Mesothelial cell of epicardium (in vitro differentiated cells): Measurements from ENCODE around the gene TMUB1. TPM values are rescaled to one million over a fixed set of nuclear protein-coding genes. Genes with fewer than 3 reads are reported as not detected.
"Not testable (repeated sequence)": the region's sequence is repeated elsewhere in the genome, so short reads cannot be mapped to it uniquely, and the experiment has no call there.

Experiments used
- DNase-seq, 2 experiments: peaks; one replicate each; pipeline ENCODE4 v3.0.0; 2021; ENCODE audit warnings: low spot score in 2 of 2; ENCODE audit not compliant: unreplicated experiment in 2 of 2
- H3K27ac Mint-ChIP-seq: 2 replicates; pipeline ENCODE4 v1.8.0; 2021; ENCODE audit warnings: mixed read lengths
- H3K27me3 Mint-ChIP-seq: 2 replicates; pipeline ENCODE4 v1.8.0; 2021; ENCODE audit warnings: low read depth, mixed read lengths
- H3K36me3 Mint-ChIP-seq: 2 replicates; pipeline ENCODE4 v1.8.0; 2021; ENCODE audit warnings: mixed read lengths
- H3K4me1 Mint-ChIP-seq: 2 replicates; pipeline ENCODE4 v1.8.0; 2021; ENCODE audit warnings: mixed read lengths
- H3K4me3 Mint-ChIP-seq: 2 replicates; pipeline ENCODE4 v1.8.0; 2021; ENCODE audit warnings: mild to moderate bottlenecking, moderate library complexity, mixed read lengths
- H3K9me3 Mint-ChIP-seq: 2 replicates; pipeline ENCODE4 v1.8.0; 2021; ENCODE audit warnings: mixed read lengths
- CTCF ChIP-seq: fragments of 200-600 bp; sonication (generic); IDR thresholded peaks from one replicate; pipeline ENCODE4 v1.5.0; 2021; ENCODE audit warnings: antibody characterized with exemption; ENCODE audit not compliant: unreplicated experiment
- total RNA-seq: library from RNA; stranded (reverse); gene quantifications from 3 replicates; pipeline ENCODE4 v1.2.1, GENCODE V29; 2021

TMUB1 gene
- total RNA-seq, 1 donor from 2014 or later, result 34.7 TPM

- Mint-ChIP-seq H3K4me3 (no peak overlapping the region), H3K9me3 (no peaks in the 10 kb centered on the region), H3K27me3 (peaks cover 13% of the 10 kb centered on the region), H3K27ac (no peak overlapping the region), H3K36me3 (peaks cover 10% of the 10 kb centered on the region), H3K4me1 (peaks cover 9% of the 10 kb centered on the region)
- no peak for TF ChIP-seq CTCF
- no peak for DNase-seq
These were observed 38.0 kb downstream of the TMUB1 start for GRCh38 chr7:151045262-151045661.

DNA sequence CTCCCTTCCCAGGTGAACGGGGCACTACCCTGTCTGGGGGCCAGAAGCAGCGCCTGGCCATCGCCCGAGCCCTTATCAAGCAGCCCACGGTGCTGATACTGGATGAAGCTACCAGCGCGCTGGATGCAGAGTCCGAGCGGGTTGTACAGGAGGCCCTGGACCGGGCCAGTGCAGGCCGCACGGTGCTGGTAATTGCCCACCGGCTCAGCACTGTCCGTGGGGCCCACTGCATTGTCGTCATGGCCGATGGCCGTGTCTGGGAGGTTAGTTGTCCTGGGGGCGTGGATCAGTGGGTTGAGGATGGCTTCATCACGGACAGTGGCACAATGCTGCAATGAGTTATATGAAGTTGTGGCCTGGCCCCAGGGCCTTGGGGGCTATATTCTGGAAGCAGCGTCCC lies 39.3 kb downstream of the TMUB1 start:
- Mint-ChIP-seq H3K4me1 (peaks cover 22% of the 10 kb centered on the region), H3K9me3 (no peaks in the 10 kb centered on the region), H3K36me3 (peaks cover 10% of the 10 kb centered on the region), H3K27ac (no peak overlapping the region), H3K27me3 (peaks cover 2% of the 10 kb centered on the region), H3K4me3 (no peak overlapping the region)
- no peak for DNase-seq
- no peak for TF ChIP-seq CTCF

- H3K4me3 Mint-ChIP-seq, H3K36me3 Mint-ChIP-seq, H3K9me3 Mint-ChIP-seq, H3K27me3 Mint-ChIP-seq, DNase-seq, H3K27ac Mint-ChIP-seq: not testable (repeated sequence)
- peaks cover 26% of the 10 kb centered on the region for H3K4me1 Mint-ChIP-seq
These were observed 39.8 kb downstream of the TMUB1 start for GRCh38 chr7:151043449-151043848.

DNA sequence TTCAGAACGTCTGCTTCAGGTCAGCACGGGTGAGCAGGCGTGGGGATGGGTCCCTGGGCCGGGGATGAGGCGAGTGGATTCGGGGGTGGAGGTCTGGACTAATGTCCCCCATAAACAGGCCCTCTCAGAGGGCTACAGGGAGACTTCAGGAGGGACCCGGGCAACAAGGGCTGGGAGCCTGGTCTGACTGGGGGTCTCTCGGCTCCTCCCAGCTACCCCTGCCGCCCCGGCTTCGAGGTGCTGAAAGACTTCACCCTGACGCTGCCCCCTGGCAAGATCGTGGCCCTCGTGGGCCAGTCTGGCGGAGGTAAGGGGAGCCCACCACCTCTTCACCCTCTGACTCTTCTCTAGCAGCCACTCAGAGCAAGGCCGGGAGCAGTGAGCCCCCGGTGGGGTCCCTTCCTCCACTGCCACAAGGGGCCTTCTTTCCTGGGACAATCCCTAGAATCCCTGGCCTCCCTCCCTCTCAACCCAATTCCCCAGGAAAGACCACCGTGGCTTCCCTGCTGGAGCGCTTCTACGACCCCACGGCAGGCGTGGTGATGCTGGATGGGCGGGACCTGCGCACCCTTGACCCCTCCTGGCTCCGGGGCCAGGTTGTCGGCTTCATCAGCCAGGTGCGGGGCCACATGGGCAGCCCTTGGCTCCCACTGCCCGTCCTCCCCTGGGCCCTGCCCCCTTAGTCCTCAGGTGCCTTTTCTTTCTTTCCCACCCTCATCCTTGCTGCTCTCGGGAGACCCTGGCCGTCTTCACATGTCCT lies 42.5 kb downstream of the TMUB1 start:
- no peaks in the 10 kb centered on the region for H3K27me3 Mint-ChIP-seq
- peak overlapping the region; percentile 21 for H3K27ac Mint-ChIP-seq
- peaks cover 15% of the 10 kb centered on the region for H3K36me3 Mint-ChIP-seq
- peaks cover 17% of the 10 kb centered on the region for H3K4me1 Mint-ChIP-seq
- no peaks in the 10 kb centered on the region for H3K9me3 Mint-ChIP-seq
- TF ChIP-seq CTCF, result no peak
- no peak for DNase-seq
- H3K4me3 Mint-ChIP-seq, result no peak overlapping the region

- Mint-ChIP-seq H3K4me3 (no peak overlapping the region), H3K36me3 (peaks cover 15% of the 10 kb centered on the region), H3K27ac (peak overlapping the region; percentile 89), H3K27me3 (no peaks in the 10 kb centered on the region), H3K9me3 (no peaks in the 10 kb centered on the region), H3K4me1 (peaks cover 17% of the 10 kb centered on the region)
- no peak for DNase-seq
- TF ChIP-seq CTCF, result no peak
These were observed 43.3 kb downstream of the TMUB1 start for GRCh38 chr7:151039850-151040548.
